Activated CD4-positive, alpha-beta T cell treated with anti-CD3 and anti-CD28 coated beads, Interleukin-2, amount 10 ng/mL, durations not matched to agents 24 days and 14 days (primary cell): ENCODE measurements around the gene KRT84. TPM values are rescaled to one million over a fixed set of nuclear protein-coding genes. Genes with fewer than 3 reads are reported as not detected.
"Not testable (repeated sequence)": the region's sequence is repeated elsewhere in the genome, so short reads cannot be mapped to it uniquely, and the experiment has no call there.

Source experiments
- DNase-seq: peaks from one replicate; pipeline ENCODE4 v3.0.0; 2022
- H3K27ac Mint-ChIP-seq: one replicate; pipeline ENCODE4 v1.8.0; 2022; ENCODE audit warnings: mild to moderate bottlenecking, mixed read lengths
- H3K27me3 Mint-ChIP-seq: one replicate; pipeline ENCODE4 v1.8.0; 2022; ENCODE audit warnings: mixed read lengths
- H3K36me3 Mint-ChIP-seq: one replicate; pipeline ENCODE4 v1.8.0; 2022; ENCODE audit warnings: low read depth, mild to moderate bottlenecking, mixed read lengths
- H3K4me1 Mint-ChIP-seq: one replicate; pipeline ENCODE4 v1.8.0; 2021; ENCODE audit warnings: mixed read lengths
- H3K4me3 Mint-ChIP-seq: one replicate; pipeline ENCODE4 v1.8.0; 2022; ENCODE audit warnings: mild to moderate bottlenecking, moderate library complexity, mixed read lengths
- H3K9me3 Mint-ChIP-seq: one replicate; pipeline ENCODE4 v1.8.0; 2021; ENCODE audit warnings: mixed read lengths
- intact Hi-C: fragments of 100-400 bp; cut with micrococcal nuclease; formaldehyde crosslinking; loops from one replicate; pipeline ENCODE4 v1.15.1; 2023
- total RNA-seq: library from RNA; stranded (reverse); gene quantifications from 2 replicates; pipeline ENCODE4 v1.2.3, GENCODE V29; 2022

Gene KRT84
- total RNA-seq, 1 donor from 2014 or later = not detected

- H3K27ac Mint-ChIP-seq = no peak overlapping the region
- peaks cover 16% of the 10 kb centered on the region for H3K4me1 Mint-ChIP-seq
- no peak for DNase-seq
- no peaks in the 10 kb centered on the region for H3K9me3 Mint-ChIP-seq
- H3K36me3 Mint-ChIP-seq = no peaks in the 10 kb centered on the region
- no peak overlapping the region for H3K4me3 Mint-ChIP-seq
- intact Hi-C loops = no loop called here
- peaks cover 12% of the 10 kb centered on the region for H3K27me3 Mint-ChIP-seq
Measured at GRCh38 chr12:52355176-52355575, 30.3 kb downstream of the KRT84 start.

DNA sequence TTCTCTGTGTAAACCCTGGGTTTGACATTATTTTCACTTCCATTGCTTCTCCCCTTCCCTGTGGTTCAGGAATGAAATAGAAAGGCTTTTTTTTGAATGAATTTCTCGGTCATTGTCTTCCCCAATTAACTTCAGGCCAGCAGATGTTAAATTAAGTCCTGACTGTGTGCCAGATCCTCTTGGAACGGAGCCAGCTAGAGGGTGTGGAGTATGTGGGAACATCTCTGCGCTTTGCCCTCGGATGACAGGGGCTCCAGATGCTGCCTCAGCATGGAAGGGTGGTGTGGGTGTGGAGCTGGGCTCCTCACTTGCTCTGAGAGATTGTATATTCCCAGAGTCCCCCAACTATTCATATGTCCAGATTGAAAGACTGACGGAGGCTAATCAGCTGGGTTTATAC lies 31.3 kb downstream of the KRT84 start:
- Mint-ChIP-seq H3K4me3 (no peak overlapping the region), H3K9me3 (no peaks in the 10 kb centered on the region), H3K27ac (no peak overlapping the region), H3K4me1 (peaks cover 12% of the 10 kb centered on the region), H3K27me3 (peaks cover 10% of the 10 kb centered on the region), H3K36me3 (no peaks in the 10 kb centered on the region)
- no peak for DNase-seq
- intact Hi-C loops = no loop called here

- no peak for DNase-seq
- H3K9me3 Mint-ChIP-seq = no peaks in the 10 kb centered on the region
- H3K27ac Mint-ChIP-seq = no peak overlapping the region
- H3K4me3 Mint-ChIP-seq = no peak overlapping the region
- peaks cover 10% of the 10 kb centered on the region for H3K27me3 Mint-ChIP-seq
- H3K36me3 Mint-ChIP-seq = no peaks in the 10 kb centered on the region
- intact Hi-C loops = no loop called here
- H3K4me1 Mint-ChIP-seq = peaks cover 8% of the 10 kb centered on the region
Measured at GRCh38 chr12:52353766-52354165, 31.7 kb downstream of the KRT84 start.

DNA sequence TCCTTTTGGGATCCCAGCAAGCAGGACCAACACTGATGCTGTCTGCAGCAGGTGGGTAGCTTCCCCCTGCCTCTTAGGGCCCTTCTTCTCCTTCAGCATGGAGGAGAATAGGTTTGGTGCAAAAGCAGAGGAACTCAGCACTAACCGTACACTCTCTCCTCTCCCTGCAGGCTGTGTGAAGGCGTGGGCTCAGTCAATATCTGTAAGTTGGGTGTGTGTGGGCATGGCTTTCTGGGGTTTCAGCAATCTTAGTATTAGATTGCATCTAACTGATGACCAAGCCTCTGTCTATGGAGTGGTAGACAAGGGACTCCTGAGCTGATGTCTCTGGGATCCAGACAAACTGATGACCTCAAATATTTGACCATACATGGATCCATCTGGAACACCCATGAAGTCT lies 32.5 kb downstream of the KRT84 start:
- intact Hi-C loops = no loop called here
- H3K36me3 Mint-ChIP-seq = no peaks in the 10 kb centered on the region
- H3K4me3 Mint-ChIP-seq = no peak overlapping the region
- peaks cover 12% of the 10 kb centered on the region for H3K27me3 Mint-ChIP-seq
- DNase-seq = no peak
- H3K4me1 Mint-ChIP-seq = peaks cover 3% of the 10 kb centered on the region
- H3K27ac Mint-ChIP-seq = no peak overlapping the region
- H3K9me3 Mint-ChIP-seq = no peaks in the 10 kb centered on the region

DNA sequence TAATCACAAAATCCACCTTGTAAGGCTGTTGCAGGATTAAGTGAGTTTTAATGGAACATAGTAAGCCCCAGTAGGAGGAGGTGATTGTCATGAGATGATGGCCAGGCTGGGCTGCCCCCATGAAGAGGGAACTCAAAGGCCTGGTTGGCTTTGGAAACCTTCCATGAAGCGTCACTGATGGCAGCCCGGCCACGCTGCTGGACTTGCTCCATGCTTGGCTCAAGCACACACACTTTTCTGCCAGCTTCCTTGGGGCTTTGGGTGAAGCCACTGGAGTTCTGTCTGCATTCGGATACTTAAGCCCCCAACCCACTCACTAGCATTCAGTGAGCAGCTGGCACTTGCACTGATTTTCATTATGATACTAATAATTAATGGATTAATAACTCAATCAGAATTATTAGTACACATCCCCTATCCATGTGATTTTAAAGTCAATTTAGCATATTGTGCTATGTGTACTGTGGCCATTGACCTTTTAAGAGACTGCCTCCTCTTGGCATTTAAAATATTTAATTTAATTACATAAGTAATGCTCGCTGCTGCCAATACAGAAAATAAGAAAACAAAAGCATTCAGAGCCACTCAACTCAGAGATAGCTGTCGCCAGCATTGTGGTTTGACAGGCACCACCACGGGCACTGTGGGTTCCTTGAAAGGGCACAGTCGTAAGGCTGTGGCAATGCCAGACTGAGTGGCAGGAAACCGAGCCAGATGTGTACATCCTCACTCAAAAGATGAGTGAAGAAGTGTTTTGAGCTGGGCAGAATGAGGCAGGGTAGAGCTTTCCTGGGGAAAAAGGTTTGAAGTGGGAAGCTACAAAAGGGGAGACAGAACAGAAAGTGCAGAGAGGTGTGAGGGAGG lies 34.0 kb downstream of the KRT84 start:
- no peak overlapping the region for H3K4me3 Mint-ChIP-seq
- peaks cover 12% of the 10 kb centered on the region for H3K27me3 Mint-ChIP-seq
- no peaks in the 10 kb centered on the region for H3K9me3 Mint-ChIP-seq
- DNase-seq = no peak
- intact Hi-C loops = no loop called here
- H3K27ac Mint-ChIP-seq = no peak overlapping the region
- H3K36me3 Mint-ChIP-seq = no peaks in the 10 kb centered on the region
- peaks cover 3% of the 10 kb centered on the region for H3K4me1 Mint-ChIP-seq

GRCh38 chr12:52350786-52351185 lies 34.7 kb downstream of the KRT84 start:
- H3K9me3 Mint-ChIP-seq = no peaks in the 10 kb centered on the region
- H3K4me3 Mint-ChIP-seq = no peak overlapping the region
- no peaks in the 10 kb centered on the region for H3K36me3 Mint-ChIP-seq
- no peak overlapping the region for H3K27ac Mint-ChIP-seq
- no peak for DNase-seq
- intact Hi-C loops = no loop called here
- H3K4me1 Mint-ChIP-seq = peaks cover 3% of the 10 kb centered on the region
- peaks cover 12% of the 10 kb centered on the region for H3K27me3 Mint-ChIP-seq

- intact Hi-C loops = no loop called here
- no peak overlapping the region for H3K4me3 Mint-ChIP-seq
Measured at GRCh38 chr12:52350021-52350620, 35.3 kb downstream of the KRT84 start.

GRCh38 chr12:52349196-52349595 lies 36.3 kb downstream of the KRT84 start:
- intact Hi-C loops = no loop called here
- H3K27me3 Mint-ChIP-seq = peaks cover 11% of the 10 kb centered on the region
- DNase-seq = no peak
- H3K4me1 Mint-ChIP-seq = peaks cover 3% of the 10 kb centered on the region
- H3K36me3 Mint-ChIP-seq = no peaks in the 10 kb centered on the region
- no peak overlapping the region for H3K4me3 Mint-ChIP-seq
- no peak overlapping the region for H3K27ac Mint-ChIP-seq
- H3K9me3 Mint-ChIP-seq = no peaks in the 10 kb centered on the region

More at GRCh38 chr12:52350021-52350620, 35.3 kb downstream of the KRT84 start:
- Mint-ChIP-seq H3K9me3 (no peaks in the 10 kb centered on the region), H3K36me3 (no peaks in the 10 kb centered on the region), H3K4me1 (peaks cover 3% of the 10 kb centered on the region), H3K27ac (no peak overlapping the region), H3K27me3 (peaks cover 12% of the 10 kb centered on the region)
- DNase-seq = no peak

DNA sequence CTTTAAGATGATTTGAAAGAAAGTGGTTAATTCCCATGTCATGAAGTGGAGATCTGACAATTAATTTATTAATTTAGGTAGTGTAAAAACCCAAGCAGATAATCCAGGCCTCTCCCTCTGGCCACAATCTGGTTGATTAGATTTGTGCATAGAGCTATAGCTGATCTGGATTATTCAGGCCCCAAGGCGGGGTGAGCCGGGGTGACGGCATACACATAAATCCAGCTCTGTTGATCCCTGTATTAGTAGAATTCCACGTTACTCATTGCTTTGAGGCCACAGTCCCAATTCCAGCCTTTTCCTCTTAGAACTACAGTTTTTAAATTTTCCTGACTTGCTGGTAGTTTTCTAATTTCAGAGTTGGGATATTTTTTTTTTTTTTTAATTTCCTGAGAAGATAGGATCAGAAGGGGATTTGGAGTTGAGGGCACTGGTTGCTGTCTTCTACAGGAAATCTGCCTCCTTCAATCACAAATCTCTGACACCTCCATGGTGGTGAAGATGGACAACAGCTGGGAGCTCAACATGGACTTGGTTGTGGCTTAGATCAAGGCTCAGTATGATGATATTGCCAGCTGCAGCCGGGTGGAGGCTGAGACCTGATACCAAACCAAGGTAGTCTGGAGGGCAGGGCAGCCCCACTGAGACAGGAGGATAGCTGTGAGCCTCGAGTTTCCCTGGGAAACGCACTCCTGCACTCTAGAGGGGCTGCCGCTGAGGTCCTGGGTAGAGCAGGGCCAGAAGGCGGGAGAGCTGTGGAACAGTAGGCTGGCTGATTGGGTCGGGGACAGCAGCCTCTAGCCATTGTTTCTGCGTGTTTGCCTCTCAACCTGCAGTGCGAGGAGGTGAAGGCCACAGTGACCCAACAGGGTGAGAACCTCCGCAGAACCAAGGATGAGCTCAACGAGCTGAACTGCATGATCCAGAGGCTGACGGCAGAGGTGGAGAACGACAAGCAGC lies 37.6 kb downstream of the KRT84 start:
- no peaks in the 10 kb centered on the region for H3K9me3 Mint-ChIP-seq
- peaks cover 5% of the 10 kb centered on the region for H3K27me3 Mint-ChIP-seq
- peaks cover 3% of the 10 kb centered on the region for H3K4me1 Mint-ChIP-seq
- no peaks in the 10 kb centered on the region for H3K36me3 Mint-ChIP-seq
- H3K4me3 Mint-ChIP-seq = no peak overlapping the region
- no peak for DNase-seq
- H3K27ac Mint-ChIP-seq = no peak overlapping the region
- intact Hi-C loops = no loop called here

GRCh38 chr12:52347016-52347415 lies 38.4 kb downstream of the KRT84 start:
- no peak for DNase-seq
- H3K27me3 Mint-ChIP-seq = peaks cover 5% of the 10 kb centered on the region
- no peaks in the 10 kb centered on the region for H3K9me3 Mint-ChIP-seq
- H3K4me3 Mint-ChIP-seq = no peak overlapping the region
- intact Hi-C loops = no loop called here
- peaks cover 3% of the 10 kb centered on the region for H3K4me1 Mint-ChIP-seq
- H3K36me3 Mint-ChIP-seq = no peaks in the 10 kb centered on the region
- no peak overlapping the region for H3K27ac Mint-ChIP-seq

DNA sequence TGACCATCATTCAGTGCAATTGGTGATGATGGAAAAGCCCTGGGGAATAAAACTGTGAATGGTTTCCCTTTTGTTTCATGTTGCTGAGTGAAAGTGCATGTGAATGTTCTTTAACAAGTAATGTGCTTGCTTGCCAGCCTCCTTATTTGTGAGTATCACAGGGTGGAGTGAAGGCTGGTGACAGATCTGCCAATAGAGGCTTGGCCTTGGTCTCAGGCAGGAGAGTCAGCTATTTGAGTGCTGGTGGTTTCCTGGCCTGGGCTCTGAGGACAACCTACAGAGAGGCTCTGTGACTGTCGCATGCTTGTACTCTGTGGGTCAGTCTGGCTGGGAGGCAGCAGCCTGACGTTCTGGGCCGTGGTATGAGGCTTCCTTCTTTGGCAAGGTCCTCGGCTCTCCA lies 38.9 kb downstream of the KRT84 start:
- no peak overlapping the region for H3K27ac Mint-ChIP-seq
- intact Hi-C loops = no loop called here
- peaks cover 3% of the 10 kb centered on the region for H3K27me3 Mint-ChIP-seq
- H3K4me1 Mint-ChIP-seq = peaks cover under 1% of the 10 kb centered on the region
- DNase-seq = no peak
- no peaks in the 10 kb centered on the region for H3K36me3 Mint-ChIP-seq
- H3K4me3 Mint-ChIP-seq = no peak overlapping the region
- H3K9me3 Mint-ChIP-seq = no peaks in the 10 kb centered on the region

DNA sequence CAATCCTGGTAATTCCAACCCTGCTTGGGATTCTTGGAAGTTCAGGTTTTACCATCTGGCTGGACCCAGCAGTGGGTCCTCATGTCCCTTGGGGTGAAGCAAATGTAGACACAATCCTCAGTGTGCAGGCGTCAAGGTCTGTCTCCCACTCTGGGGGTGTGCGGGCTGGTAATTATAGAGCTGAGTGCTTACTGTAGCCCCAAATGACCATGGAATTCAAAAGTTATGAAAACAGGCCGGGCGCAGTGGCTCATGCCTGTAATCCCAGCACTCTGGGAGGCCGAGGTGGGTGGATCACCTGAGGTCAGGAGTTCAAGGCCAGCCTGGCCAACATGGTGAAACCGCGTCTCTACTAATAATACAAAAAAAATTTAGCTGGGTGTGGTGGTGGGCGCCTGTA lies 40.4 kb downstream of the KRT84 start:
- H3K4me3 Mint-ChIP-seq, H3K27me3 Mint-ChIP-seq, DNase-seq, H3K36me3 Mint-ChIP-seq, H3K9me3 Mint-ChIP-seq, H3K4me1 Mint-ChIP-seq, H3K27ac Mint-ChIP-seq, intact Hi-C loops: not testable (repeated sequence)

- H3K4me3 Mint-ChIP-seq = no peak overlapping the region
- intact Hi-C loops = no loop called here
- DNase-seq = no peak
Measured at GRCh38 chr12:52344111-52344510, 41.3 kb downstream of the KRT84 start.

DNA sequence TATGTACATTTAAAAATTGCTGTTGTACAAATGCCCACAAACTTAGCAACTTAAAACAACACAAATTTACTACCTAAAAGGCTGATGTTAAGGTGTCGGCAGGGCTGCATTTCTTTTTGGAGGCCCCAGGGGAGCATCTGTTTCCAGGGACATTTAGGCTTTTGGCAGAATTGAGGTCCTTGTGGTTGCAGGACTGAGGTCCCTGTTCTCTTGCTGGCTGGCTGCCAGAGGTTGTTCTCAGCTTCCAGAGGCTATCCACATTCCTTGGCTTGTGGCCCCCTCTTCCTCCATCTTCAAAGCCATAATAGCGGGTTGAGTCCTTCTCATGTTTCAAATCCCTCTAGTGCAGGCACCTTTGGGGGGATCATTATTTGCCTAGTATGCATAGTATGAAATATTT lies 41.9 kb downstream of the KRT84 start:
- Mint-ChIP-seq H3K27me3 (no peaks in the 10 kb centered on the region), H3K27ac (no peak overlapping the region), H3K36me3 (no peaks in the 10 kb centered on the region), H3K4me3 (no peak overlapping the region), H3K9me3 (no peaks in the 10 kb centered on the region), H3K4me1 (no peaks in the 10 kb centered on the region)
- DNase-seq = no peak
- intact Hi-C loops = no loop called here

More at GRCh38 chr12:52344111-52344510, 41.3 kb downstream of the KRT84 start:
- H3K27ac Mint-ChIP-seq = no peak overlapping the region
- H3K4me1 Mint-ChIP-seq = no peaks in the 10 kb centered on the region
- peaks cover 2% of the 10 kb centered on the region for H3K27me3 Mint-ChIP-seq
- no peaks in the 10 kb centered on the region for H3K9me3 Mint-ChIP-seq
- no peaks in the 10 kb centered on the region for H3K36me3 Mint-ChIP-seq
